GM12878 (cell line): ENCODE results near the gene CCDC186. TPM values are rescaled to one million over a fixed set of nuclear protein-coding genes. Genes with fewer than 3 reads are reported as not detected.

ENCODE experiments used
- ATAC-seq: fragments of 200-7000 bp; cut with Tn5 transposase; 3 replicates; pipeline ENCODE4 v1.9.1; 2020; ENCODE audit warnings: mild to moderate bottlenecking, moderate library complexity
- BruUV-seq: library from RNA; stranded (reverse); fragments of 400-500 nt; replicated peaks from 2 replicates; lab custom pipeline; 2021; lab: Mats Ljungman, UMichigan
- CTCF ChIA-PET: fragments of 300-600 bp; sonication (Branson Sonifier 250); formaldehyde crosslinking; extraction: SDS; loops from one replicate; lab custom pipeline; 2021; ENCODE audit warnings: inconsistent platforms; lab: Yijun Ruan, JAX
- POLR2A ChIA-PET: fragments of 350-600 bp; formaldehyde crosslinking; extraction: SDS; loops from one replicate; lab custom pipeline; 2021; ENCODE audit warnings: inconsistent platforms; lab: Charles Lee
- RAD21 ChIA-PET: fragments of 300-600 bp; sonication (Branson Sonifier 250); formaldehyde crosslinking; loops from one replicate; lab custom pipeline; 2023; ENCODE audit warnings: antibody characterized with exemption; ENCODE audit not compliant: unreplicated experiment; lab: Charles Lee
- SMC1A ChIA-PET: fragments of 300-600 bp; sonication (Branson Sonifier 250); formaldehyde crosslinking; loops from one replicate; lab custom pipeline; 2023; ENCODE audit not compliant: unreplicated experiment, uncharacterized antibody; lab: Charles Lee
- DNase-seq: peaks from one replicate; pipeline ENCODE4 v3.0.0-alpha.2; 2011; ENCODE audit warnings: low read depth, low spot score
- FAIRE-seq: peaks from 3 replicates; lab custom pipeline; 2011; peaks lifted over from hg19 to GRCh38; lab: Jason Lieb, UNC
- H2AFZ ChIP-seq: 2 replicates; pipeline ENCODE4 v1.6.0; 2011; ENCODE audit warnings: low read depth, low read length, control low read depth; ENCODE audit not compliant: control insufficient read depth
- H3K27ac ChIP-seq: 2 replicates; pipeline ENCODE4 v1.5.1; 2011; ENCODE audit warnings: control low read depth; ENCODE audit not compliant: control insufficient read depth, insufficient read depth
- H3K27me3 ChIP-seq, 2 experiments: replicated peaks in 1 of 2; 2 replicates each; pipeline versions ENCODE4 v1.6.0 to v1.6.1; 2011; ENCODE audit warnings: low read length in 1 of 2; ENCODE audit not compliant: control insufficient read depth in 2 of 2, insufficient read depth in 2 of 2
- H3K36me3 ChIP-seq, 2 experiments: 2 replicates each; pipeline ENCODE4 v1.5.1; 2011; ENCODE audit warnings: low read length in 1 of 2; ENCODE audit not compliant: control insufficient read depth in 2 of 2, insufficient read depth in 2 of 2
- H3K4me1 ChIP-seq: 2 replicates; pipeline ENCODE4 v1.6.1; 2011; ENCODE audit warnings: mild to moderate bottlenecking, low read length, moderate library complexity, mixed read lengths; ENCODE audit not compliant: control insufficient read depth, insufficient read depth
- H3K4me2 ChIP-seq: 2 replicates; pipeline ENCODE4 v1.6.0; 2011; ENCODE audit warnings: control low read depth; ENCODE audit not compliant: control insufficient read depth, insufficient read depth
- H3K4me3 ChIP-seq: fragments of 200-600 bp; sonication (generic); 2 replicates; pipeline ENCODE4 v1.5.1; 2016
- H3K79me2 ChIP-seq: 2 replicates; pipeline ENCODE4 v1.6.0; 2011; ENCODE audit warnings: low read length; ENCODE audit not compliant: control insufficient read depth, insufficient read depth
- H3K9ac ChIP-seq: 2 replicates; pipeline ENCODE4 v1.8.0; 2011; ENCODE audit warnings: low read length, control low read depth, mixed read lengths; ENCODE audit not compliant: control insufficient read depth, insufficient read depth
- H3K9me3 ChIP-seq: replicated peaks from 3 replicates; pipeline ENCODE4 v1.5.1; 2011; ENCODE audit warnings: mild to moderate bottlenecking, low read length; ENCODE audit not compliant: control insufficient read depth, insufficient read depth
- H4K20me1 ChIP-seq: 2 replicates; pipeline ENCODE4 v1.6.0; 2011; ENCODE audit not compliant: control insufficient read depth, insufficient read depth
- CREB1 ChIP-seq: IDR thresholded peaks from 2 replicates; pipeline ENCODE4 v1.6.1; 2012; ENCODE audit warnings: low read depth, mild to moderate bottlenecking, inconsistent platforms
- EP300 ChIP-seq, 2 experiments: fragments of 150-350 bp in 1 of 2; IDR thresholded peaks; 2 replicates each; pipeline ENCODE4 v1.6.1; 2011 to 2012; ENCODE audit warnings: low read depth in 2 of 2, low read length in 2 of 2, borderline replicate concordance in 1 of 2, improper control_type of control experiment in 1 of 2, inconsistent platforms in 1 of 2; ENCODE audit not compliant: control insufficient read depth in 1 of 2
- JUND ChIP-seq: IDR thresholded peaks from 2 replicates; pipeline ENCODE4 v1.6.1; 2012; ENCODE audit warnings: low read depth, mild to moderate bottlenecking, low read length, improper control_type of control experiment, moderate library complexity
- KDM1A ChIP-seq: fragments of 200-600 bp; sonication (generic); IDR thresholded peaks from 2 replicates; pipeline ENCODE4 v1.6.1; 2016; ENCODE audit warnings: borderline replicate concordance
- MYC ChIP-seq: IDR thresholded peaks from 2 replicates; pipeline ENCODE4 v1.6.1; 2011; ENCODE audit warnings: mild to moderate bottlenecking, low read length, moderate library complexity, inconsistent platforms; ENCODE audit not compliant: insufficient read depth, insufficient replicate concordance, insufficient read length, severe bottlenecking
- NRF1 ChIP-seq: conservative IDR thresholded peaks from 2 replicates; pipeline ENCODE4 v1.6.1; 2011; ENCODE audit warnings: mild to moderate bottlenecking, low read depth, low read length, improper control_type of control experiment
- PRDM15 ChIP-seq: fragments of 450-650 bp; formaldehyde crosslinking; IDR thresholded peaks from 2 replicates; pipeline ENCODE4 v1.4.0; 2020; ENCODE audit warnings: mild to moderate bottlenecking, moderate library complexity
- SMAD1 ChIP-seq: fragments of 450-650 bp; IDR thresholded peaks from 2 replicates; pipeline ENCODE4 v1.6.1; 2018; ENCODE audit warnings: mild to moderate bottlenecking, low read depth; ENCODE audit not compliant: partially characterized antibody
- USF2 ChIP-seq: IDR thresholded peaks from 2 replicates; pipeline ENCODE4 v1.6.1; 2011; ENCODE audit warnings: low read depth, low read length, improper control_type of control experiment, borderline replicate concordance
- YBX1 ChIP-seq: fragments of 450-650 bp; IDR thresholded peaks from 2 replicates; pipeline ENCODE4 v1.6.1; 2016; ENCODE audit warnings: antibody characterized with exemption
- ZNF207 ChIP-seq: fragments of 450-650 bp; IDR thresholded peaks from 2 replicates; pipeline ENCODE4 v1.6.1; 2014; ENCODE audit warnings: antibody characterized with exemption, mild to moderate bottlenecking, borderline replicate concordance
- WGBS: methylation state at CpG from one replicate; pipeline ENCODE4 v1.1.6; 2016; ENCODE audit warnings: low lambda C conversion rate; ENCODE audit not compliant: insufficient replicate concordance, insufficient coverage; ENCODE audit errors: missing lambda C conversion rate; 5-methylcytosine and 5-hydroxymethylcytosine counted together
- in situ Hi-C: fragments of 300-500 bp; cut with MboI; formaldehyde crosslinking; loops from 9 replicates; pipeline ENCODE4 v1.14.3; 2018; ENCODE audit warnings: mixed read lengths
- intact Hi-C: fragments of 100-400 bp; cut with micrococcal nuclease; formaldehyde crosslinking; loops from one replicate; pipeline ENCODE4 v1.14.2; 2022; ENCODE audit not compliant: unreplicated experiment
- polyA plus RNA-seq, 11 experiments: library from polyadenylated mRNA; depleted of rRNA in 4 of 11; unstranded in 6 of 11; stranded (reverse) in 5 of 11; fragments of >200 nt; fragmentation: Nextera tagmentation in 4 of 11; fragmentation: Illumina TruSeq in 1 of 11; extraction: Ambion mirVana in 4 of 11; extraction: Trizol in 1 of 11; gene quantifications; 1 replicate in 1 of 11; 2 replicates in 10 of 11; pipeline versions ENCODE4 v1.2.1 to v1.2.3, GENCODE V29; 2011 to 2016; ENCODE audit warnings: inconsistent platforms in 2 of 11, missing spikeins in 2 of 11, low read depth in 1 of 11
- total RNA-seq, 4 experiments: library from RNA; depleted of rRNA in 3 of 4; stranded (reverse); fragments of >200 nt in 3 of 4; fragmentation: Illumina TruSeq in 1 of 4; extraction: Trizol in 1 of 4; gene quantifications; 2 replicates each; pipeline versions ENCODE4 v1.2.1 to v1.2.3, GENCODE V29; 2013 to 2021

Gene CCDC186
- total and polyA plus RNA-seq, 10 of the 15 experiments (the other 5 are each of a cell fraction or from before 2014, with no cell fraction given), result 3.5 to 13.1 (median 7.3) TPM

GRCh38 chr10:114135476-114135875 lies 38.5 kb downstream of the CCDC186 start:
- CTCF ChIA-PET, result no interaction called here
- BruUV-seq, result no TSS peak
- FAIRE-seq (no peak), ATAC-seq (no peak), DNase-seq (no peak)
- Histone ChIP-seq H3K9ac (no peak overlapping the region), H3K4me3 (no peak overlapping the region), H3K79me2 (no peaks in the 10 kb centered on the region), H4K20me1 (no peaks in the 10 kb centered on the region), H3K27me3 (no peaks in the 10 kb centered on the region), H3K4me2 (no peak overlapping the region), H3K36me3 (peaks cover 0 to 7% of the 10 kb centered on the region in 2 experiments; a peak in 2 of 4 replicates), H2AFZ (no peak overlapping the region), H3K9me3 (no peaks in the 10 kb centered on the region), H3K27ac (no peak overlapping the region), H3K4me1 (no peaks in the 10 kb centered on the region)
- RAD21 ChIA-PET, result no interaction called here
- in situ Hi-C loops (no loop called here), intact Hi-C loops (no loop called here)
- POLR2A ChIA-PET, result no interaction called here
- TF ChIP-seq PRDM15 (CRISPR knock-in tag) (no peak), KDM1A (no peak), MYC (no peak), ZNF207 (no peak), JUND (no peak), USF2 (no peak), YBX1 (no peak), EP300 (IDR thresholded peaks at IDR 0.05; ENCODE audit: borderline replicate concordance in 1 of 2, control insufficient read depth in 1 of 2, low read depth in 2 of 2, low read length in 2 of 2) (no peak), CREB1 (no peak), NRF1 (no peak), SMAD1 (no peak)
- SMC1A ChIA-PET, result no interaction called here
- 96% methylated on average over 2 of the region's 2 CpGs for WGBS
